GM18951 (cell line): ENCODE results near the gene ZNF302.
"Not testable (repeated sequence)": the region's sequence is repeated elsewhere in the genome, so short reads cannot be mapped to it uniquely, and the experiment has no call there.

ENCODE experiments used
- POLR2A ChIP-seq: IDR thresholded peaks from 4 replicates; pipeline ENCODE4 v1.6.1; 2011; ENCODE audit warnings: mild to moderate bottlenecking; ENCODE audit not compliant: insufficient read length, insufficient read depth; ENCODE audit errors: extremely low read depth
- in situ Hi-C: fragments of 300-500 bp; cut with MboI; formaldehyde crosslinking; loops from one replicate; pipeline ENCODE4 v1.12.0; 2022; ENCODE audit warnings: low sequenced_read_pairs, mixed read lengths, inconsistent platforms; ENCODE audit not compliant: unreplicated experiment

The ZNF302 gene

GRCh38 chr19:34666200-34666957 is 11.1 kb upstream of the ZNF302 start:
- in situ Hi-C loops = no loop called here
- no peak for TF ChIP-seq POLR2A

- in situ Hi-C loops = no loop called here
- no peak for TF ChIP-seq POLR2A
Measured at GRCh38 chr19:34666958-34667265, 10.6 kb upstream of the ZNF302 start.

- in situ Hi-C loops = no loop called here
- TF ChIP-seq POLR2A = no peak
Measured at GRCh38 chr19:34667349-34668076, 10.0 kb upstream of the ZNF302 start.

- in situ Hi-C loops = not testable (repeated sequence)
Measured at GRCh38 chr19:34668077-34668689, 9.3 kb upstream of the ZNF302 start.

- in situ Hi-C loops = not testable (repeated sequence)
Measured at GRCh38 chr19:34668690-34669089, 8.8 kb upstream of the ZNF302 start.

- no peak for TF ChIP-seq POLR2A
Measured at GRCh38 chr19:34669305-34669704, 8.2 kb upstream of the ZNF302 start.

GRCh38 chr19:34671972-34672371 is 5.5 kb upstream of the ZNF302 start:
- in situ Hi-C loops = no loop called here
- no peak for TF ChIP-seq POLR2A

More at GRCh38 chr19:34669305-34669704, 8.2 kb upstream of the ZNF302 start:
- in situ Hi-C loops = no loop called here

- no peak for TF ChIP-seq POLR2A
- in situ Hi-C loops = no loop called here
Measured at GRCh38 chr19:34673590-34673989, 3.9 kb upstream of the ZNF302 start.

- in situ Hi-C loops = no loop called here
- no peak for TF ChIP-seq POLR2A
Measured at GRCh38 chr19:34675250-34675649, 2.2 kb upstream of the ZNF302 start.

GRCh38 chr19:34675919-34676318 is 1.6 kb upstream of the ZNF302 start:
- TF ChIP-seq POLR2A = no peak
- in situ Hi-C loops = no loop called here

- TF ChIP-seq POLR2A = no peak
- in situ Hi-C loops = no loop called here
Measured at GRCh38 chr19:34676697-34677385, 637 bp upstream of the ZNF302 start, which contains the start of gene SCGB2B2. Gene SCGB2B2, minus strand, starts transcription at chr19:34677159. Its CDS starts 82,596 bp downstream, at chr19:34594563.

GRCh38 chr19:34678085-34678412 is 571 bp downstream of the ZNF302 start:
- in situ Hi-C loops = no loop called here
- TF ChIP-seq POLR2A = no peak

GRCh38 chr19:34678421-34678820 is 943 bp downstream of the ZNF302 start:
- TF ChIP-seq POLR2A = no peak
- in situ Hi-C loops = no loop called here
